Glomerular endothelial cell (primary cell): ENCODE results near the gene POLR2J2. TPM values are rescaled to one million over a fixed set of nuclear protein-coding genes. Genes with fewer than 3 reads are reported as not detected.
"Not testable (repeated sequence)": the region's sequence is repeated elsewhere in the genome, so short reads cannot be mapped to it uniquely, and the experiment has no call there.

Experiments used
- DNase-seq: peaks from one replicate; pipeline ENCODE4 v3.0.0-alpha.2; 2011; ENCODE audit warnings: low read depth, low spot score; ENCODE audit errors: extremely low read depth
- total RNA-seq: library from RNA; depleted of rRNA; stranded (reverse); fragments of >200 nt; gene quantifications from 2 replicates; pipeline ENCODE4 v1.2.3, GENCODE V29; 2015

The POLR2J2 gene
- total RNA-seq, result 1.8 and 6.1 TPM in 2 replicates

DNA sequence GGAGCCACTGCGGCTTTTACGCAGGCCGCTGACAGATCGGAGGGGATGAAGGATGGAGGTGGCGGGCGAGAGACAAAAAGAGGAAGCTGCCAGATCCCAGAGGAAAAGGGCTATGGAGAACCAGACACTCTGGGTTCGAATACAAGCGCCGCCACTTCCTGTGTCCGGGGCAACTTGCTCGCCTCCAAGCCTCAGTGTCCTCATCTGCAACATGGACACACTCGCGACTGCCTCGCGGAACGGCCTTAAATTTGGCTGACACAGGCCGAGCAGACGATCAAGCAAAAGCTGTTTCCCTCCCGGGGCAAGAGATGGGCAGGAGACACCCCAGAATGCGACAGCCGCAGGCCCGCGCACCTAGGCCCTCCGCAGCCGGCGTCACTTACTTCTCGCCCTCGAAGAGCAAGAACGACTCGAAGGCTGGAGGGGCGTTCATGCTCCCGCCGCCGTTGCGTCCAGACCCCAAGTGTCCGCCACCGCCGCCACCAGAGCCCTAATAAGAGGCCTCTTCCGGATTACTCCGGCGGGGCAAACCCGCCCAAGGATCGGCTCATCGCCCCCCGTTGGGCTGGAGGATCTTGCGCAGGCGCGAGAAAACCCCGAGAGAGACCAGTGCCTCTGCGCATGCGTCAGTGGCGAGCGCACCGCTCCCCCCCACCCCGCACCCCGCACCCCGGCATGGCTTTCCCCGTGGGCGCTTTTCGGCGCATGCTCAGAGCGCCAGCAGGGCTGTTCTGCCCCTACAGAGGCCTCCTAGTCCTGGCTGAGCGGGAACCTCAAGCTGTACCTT is at the start of gene POLR2J2:
POLR2J2 (minus strand) TSS at position 498 of the 790 bp plus-strand sequence; CDS start at position 436, 62 bp downstream.
- DNase-seq, result not testable (repeated sequence)

DNA sequence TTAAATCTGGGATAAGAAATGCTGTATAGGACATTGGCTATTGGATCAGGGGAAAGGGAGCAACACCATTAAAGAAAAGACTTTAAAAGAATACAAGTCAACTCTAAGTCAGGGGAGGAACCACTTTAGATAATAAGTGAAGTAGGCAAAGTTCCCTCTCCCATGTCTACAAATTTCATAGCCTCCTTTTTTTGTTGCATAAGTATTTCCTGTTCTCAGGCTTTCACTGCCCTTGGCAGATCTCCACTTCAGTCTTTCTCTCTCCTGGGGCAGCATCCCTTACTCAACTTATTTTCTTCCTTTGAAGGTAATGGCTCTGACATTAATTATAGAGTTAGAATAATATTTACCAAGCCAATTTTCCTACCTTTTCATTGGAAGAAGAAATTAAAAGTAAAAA is 47.0 kb upstream of the POLR2J2 start:
- not testable (repeated sequence) for DNase-seq

DNA sequence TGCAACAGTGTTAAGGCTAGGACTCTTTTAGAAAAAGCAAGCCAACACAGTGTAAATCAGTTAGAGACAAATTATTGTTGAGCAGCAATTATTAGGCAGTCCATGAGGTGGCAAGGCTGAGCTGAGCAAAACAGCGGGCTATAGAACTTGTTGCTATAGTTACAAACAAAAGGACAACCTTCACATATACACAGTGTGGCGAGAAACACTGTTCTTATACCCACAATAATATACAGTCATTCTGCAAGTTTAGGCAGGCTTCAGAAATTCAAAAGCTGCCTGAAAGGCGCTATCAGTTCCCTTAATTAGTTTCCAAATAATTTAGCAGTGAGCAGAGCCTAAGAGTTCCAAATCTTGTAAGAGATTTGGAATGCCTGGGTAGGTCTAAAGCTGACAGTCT is 44.3 kb upstream of the POLR2J2 start:
- DNase-seq, result not testable (repeated sequence)

DNA sequence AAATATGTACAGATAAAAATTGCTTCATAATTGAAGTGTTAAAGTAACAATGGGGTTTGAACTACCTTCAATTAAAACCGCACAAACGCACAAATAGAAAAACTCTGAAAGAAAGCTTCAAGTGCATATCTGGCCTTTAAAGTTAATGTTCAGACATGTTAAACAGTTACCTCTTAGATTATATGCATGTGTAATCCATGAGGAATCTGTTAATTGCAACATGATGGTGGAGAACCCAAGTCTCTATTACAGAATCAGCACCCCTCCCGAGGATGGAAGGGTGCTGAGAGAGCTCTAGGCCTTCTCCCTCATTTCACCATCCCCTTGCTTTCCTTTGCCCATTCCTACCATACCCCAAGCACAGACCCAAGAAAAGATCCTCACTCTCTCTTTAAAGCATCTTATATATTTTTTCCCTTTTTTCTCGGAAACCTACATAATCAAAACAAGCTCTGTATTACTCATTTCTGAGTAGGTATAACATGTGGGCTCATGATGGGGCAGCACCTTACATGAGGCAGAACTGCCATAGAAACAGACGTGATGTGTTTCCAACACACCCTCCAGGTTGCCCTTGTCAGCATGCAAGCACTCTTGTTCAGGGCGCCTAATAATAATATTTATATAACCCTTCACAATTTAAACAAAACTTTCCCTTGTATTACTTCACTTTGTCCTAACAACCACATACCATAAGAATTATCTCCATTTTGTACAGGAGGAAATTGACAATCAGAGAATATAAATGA is 43.5 kb upstream of the POLR2J2 start:
- not testable (repeated sequence) for DNase-seq

DNA sequence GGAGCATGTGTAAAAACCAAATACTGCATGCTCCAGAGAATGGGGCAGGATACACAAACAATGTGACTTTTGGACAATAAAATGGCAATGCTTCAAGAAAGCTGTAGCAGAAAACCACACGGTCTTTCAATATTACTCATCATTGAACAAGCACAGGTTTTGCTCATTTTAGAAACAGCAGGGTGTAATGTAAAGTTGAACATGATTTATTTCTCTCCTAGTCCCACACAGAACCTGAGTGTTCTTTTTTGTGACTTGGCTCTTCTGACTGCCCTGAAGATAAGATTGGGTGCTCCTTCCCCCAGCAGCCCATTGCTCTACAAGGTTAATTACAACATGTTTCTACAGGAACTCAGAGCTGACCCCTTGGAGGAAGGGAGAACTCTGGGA is 42.2 kb upstream of the POLR2J2 start:
- DNase-seq, result not testable (repeated sequence)

DNA sequence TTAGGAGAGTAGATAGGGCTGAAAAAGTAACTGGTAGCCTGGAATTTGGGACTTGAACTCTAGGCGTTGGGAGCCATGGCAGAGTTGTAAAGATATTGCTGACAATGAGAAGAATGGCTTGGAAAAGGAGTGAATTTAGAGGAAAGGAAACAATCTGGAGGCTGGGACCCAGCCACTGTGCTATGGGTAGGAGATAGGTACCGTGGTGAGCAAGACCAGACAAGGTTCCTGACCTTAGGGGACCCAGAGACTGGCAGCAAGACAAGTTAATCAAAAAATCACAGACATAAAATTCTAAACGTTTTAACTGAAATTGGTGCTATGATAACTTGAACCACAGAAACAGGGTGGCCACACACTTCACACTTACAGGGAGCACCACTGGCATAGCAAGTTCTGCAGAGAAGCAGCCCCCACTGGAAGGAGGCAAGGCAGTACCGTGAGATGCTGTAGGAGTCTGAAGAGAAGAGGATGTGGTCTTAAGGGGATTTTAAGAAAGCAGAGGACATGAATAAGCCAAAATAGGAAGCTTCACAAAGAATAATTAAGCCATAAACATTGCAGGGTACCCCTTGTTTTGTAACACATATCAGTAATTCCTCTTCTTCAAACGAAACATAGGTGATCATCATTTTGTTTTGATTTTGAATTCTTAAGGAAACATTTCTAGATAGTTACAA is 41.7 kb upstream of the POLR2J2 start:
- DNase-seq, result not testable (repeated sequence)

DNA sequence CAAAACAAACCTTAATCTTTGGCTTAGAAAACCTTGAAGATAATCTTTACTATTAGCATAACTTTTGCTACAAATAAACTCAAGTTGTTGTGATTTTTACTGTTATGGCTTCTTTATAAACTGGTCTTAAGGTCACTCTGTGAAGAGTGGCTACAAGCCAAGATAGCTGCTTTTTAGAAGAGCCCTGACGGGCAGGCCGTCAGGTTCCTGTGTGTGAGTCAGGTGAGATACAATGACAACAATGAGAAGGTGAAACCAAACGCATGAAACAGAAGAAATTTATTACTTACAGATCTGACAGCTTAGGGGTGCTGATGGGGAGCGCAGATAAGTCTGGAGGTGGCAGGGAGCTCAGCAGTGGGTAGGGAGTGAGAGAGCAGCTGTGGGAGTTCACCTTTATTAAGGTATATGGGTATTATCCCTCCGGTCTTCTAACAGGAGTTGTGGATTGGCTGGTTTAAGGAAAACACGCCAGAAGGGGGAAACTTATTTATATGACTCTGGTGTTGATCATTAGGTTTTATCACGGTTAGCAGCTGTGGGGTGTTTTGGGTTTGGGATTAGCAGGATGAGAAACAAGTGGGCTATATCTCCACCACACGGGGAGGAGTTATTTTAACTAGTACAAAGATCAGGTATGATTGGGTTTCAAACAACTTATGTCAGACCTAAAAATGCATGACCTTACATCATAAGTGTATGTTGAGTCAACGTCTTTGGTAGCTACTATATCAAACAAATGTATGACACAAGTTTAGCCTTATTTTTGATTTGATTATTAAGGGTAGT is 27.7 kb upstream of the POLR2J2 start:
- not testable (repeated sequence) for DNase-seq

DNA sequence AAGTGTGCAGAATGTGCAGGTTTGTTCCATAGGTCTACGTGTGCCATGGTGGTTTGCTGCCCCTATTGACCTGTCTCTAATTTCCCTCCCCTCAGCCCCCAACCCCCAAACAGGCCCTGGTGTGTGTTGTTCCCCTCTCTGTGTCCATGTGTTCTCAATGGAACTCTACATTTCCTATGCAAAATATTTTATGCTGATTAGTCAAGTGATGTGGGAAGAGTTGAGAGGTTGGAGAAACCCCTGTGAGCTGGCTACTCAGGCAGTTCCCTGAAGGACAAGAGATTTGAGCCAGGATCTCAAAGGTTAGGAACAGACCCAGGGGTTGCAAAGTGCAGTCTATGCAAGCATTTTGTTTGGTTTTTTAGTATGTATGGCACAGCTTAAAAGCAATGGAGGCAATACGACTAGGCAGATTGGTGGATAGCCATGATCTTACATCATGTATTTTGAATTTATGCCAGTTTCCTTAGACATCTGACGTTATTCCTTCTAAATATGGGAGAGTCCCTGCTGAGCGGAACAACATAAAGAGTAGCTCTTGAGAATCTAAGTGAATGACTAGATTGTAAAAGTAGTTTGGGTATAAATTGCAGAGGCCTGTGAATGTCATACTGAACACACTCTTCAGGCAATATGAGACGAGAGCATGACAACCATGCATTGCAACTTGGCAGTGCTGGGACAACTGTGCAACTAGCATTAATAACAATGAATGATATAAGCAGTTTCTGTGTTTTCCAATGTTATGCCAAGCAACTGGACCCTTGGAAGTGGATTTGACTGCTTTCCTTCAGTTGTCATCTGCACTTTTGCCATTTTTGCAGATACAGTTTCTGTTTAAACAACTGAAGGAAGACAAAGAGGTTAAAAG is 26.4 kb upstream of the POLR2J2 start:
- not testable (repeated sequence) for DNase-seq

DNA sequence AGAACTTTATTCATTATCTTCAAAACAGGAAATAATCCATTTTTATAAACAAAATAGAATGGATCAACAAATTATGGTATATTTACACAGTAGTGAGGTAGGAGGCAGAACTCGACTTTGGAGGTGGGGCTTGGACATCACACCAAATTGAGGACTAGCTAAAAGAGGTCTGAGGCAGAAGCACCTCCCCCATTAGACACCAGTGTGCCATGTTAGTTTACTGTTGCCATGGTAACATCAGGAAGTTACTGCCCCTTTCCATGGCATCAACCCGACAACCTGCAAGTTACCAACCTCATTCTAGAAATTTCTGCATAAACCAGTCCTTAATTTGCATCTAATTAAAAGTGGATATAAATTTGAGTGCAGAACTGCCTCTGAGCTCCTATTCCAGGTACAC is 24.5 kb upstream of the POLR2J2 start:
- DNase-seq, result not testable (repeated sequence)

DNA sequence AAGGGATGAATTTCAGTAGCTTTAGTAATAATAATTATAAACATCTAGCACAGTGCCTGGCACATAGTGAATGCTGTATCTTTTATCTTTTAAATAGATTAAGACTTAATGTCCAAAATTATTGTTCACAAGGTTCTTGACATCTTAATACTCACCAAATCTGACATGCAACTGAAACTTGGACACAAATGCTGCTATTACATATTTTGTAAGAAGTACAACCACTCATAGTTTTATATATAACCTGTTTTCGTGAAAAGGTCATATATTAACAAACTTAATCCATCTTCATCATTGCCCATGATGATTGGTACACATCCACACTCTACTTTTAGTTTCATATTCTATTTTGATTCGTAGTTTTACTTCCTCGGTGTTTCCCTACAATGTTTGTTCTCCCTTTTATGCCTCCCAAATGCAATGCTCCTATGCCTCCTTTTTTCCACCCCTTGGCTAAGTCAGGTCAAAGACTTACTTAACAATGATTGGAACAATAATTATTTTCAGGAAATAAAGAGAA is 23.6 kb upstream of the POLR2J2 start:
- DNase-seq, result not testable (repeated sequence)

DNA sequence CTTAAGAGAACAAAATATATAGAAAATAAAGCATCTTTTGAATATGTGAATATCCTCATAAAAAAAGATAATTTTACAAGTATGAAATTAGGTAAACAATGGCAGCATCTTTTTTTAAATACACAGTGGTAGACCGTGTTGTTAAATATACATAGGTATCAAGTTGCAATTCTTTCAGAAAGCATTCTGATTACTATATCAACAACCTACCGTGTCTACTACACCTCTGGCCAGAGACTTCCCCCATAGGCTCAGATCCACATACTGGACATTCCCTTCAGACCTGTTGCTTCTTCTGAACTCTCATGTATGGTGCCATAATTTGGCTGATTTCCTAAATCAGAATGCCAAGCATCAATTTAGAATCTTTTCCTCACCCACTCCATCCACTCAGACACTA is 22.5 kb upstream of the POLR2J2 start:
- DNase-seq, result not testable (repeated sequence)

DNA sequence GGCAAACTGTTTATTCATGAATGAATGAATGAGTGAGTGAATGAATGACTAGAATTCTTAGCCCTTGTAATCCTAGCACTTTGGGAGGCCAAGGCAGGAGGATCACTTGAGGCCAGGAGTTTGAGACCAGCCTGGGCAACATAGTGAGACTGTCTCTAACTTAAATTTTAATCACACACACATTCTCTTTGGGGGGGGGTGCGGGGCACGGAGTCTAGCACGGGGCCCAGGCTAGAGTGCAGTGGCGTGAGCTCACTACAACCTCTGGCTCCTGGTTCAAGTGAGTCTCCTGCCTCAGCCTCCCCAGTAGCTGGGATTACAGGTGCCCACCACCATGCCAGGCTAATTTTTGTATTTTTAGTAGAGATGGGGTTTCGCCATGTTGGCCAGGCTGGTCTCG is 19.1 kb upstream of the POLR2J2 start:
- DNase-seq, result not testable (repeated sequence)

DNA sequence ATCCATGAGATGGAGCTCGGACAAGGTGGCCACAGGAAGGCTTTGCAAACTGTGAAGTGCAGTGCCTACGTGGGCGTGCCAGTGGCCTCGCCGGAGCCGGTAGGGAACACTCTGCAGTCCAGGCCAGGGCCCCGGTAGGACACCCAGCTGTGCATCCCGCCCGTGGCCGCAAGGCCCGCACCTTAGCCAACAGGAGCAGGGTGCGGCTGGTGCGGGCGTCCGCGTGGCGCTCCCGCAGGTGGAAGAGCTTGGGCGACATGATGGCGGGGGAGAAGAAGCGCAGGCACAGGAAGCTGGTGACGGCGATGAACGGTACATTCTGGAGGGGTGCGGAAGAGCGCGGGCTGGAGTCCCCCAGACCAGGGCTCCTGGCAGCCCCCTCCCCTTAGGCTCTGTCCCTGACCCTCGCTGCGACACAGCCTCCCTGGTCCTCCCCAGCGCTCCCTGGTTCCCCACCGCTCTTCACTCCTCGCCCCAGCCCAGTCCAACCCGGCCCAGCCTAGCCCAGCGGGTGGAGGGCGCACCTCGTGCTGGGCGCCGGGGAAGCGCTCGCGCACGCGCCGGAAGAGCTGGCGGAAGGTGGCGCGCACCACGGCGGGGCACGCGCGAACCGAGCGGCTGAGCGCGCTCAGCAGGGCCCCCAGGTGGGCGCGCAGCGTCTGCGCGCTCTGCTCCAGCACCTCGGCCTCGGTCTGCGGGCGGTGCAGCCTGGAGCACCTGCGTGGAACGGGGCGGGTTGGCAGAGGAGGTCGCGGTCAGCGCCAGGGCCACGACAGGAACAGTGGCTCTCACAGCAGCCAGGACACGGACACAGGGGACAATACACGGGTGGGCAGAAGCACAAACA is 18.2 kb upstream of the POLR2J2 start:
- DNase-seq, result not testable (repeated sequence)

DNA sequence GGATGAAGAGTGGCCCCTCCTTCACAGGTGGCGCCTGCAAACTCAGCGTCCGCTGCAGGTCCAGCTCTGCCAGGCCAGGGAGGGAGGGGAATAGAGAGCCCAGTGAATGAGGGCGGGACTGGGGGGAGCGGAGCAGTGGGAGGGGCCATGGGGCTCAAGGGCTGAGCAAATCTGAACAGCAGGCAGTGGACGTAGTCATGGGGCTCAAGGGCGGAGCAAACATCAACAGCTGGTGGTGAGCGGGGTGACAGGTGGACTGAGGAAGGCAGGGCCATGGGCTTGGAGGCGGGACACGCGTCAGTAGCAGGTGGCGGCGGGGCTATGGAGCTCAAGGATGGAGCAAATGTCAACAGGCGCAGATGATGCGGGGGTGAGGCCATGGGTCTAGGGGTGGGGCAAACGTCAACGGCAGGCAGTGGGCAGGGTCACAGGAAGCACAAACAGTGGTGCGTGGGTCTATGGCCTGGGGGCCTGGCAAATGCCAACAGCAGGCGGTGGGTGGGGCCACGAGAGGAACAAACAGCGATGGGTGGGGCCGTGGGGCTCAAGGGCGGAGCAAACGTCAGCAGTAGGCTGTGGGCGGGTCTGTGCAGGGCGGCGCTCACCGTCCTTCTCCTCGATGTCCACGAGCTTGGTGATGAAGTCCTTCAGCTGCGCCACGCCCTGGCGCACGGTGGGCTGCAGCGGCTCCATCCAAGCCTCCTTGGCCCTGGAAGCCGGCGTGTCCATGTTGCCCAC is 17.0 kb upstream of the POLR2J2 start:
- DNase-seq, result not testable (repeated sequence)

DNA sequence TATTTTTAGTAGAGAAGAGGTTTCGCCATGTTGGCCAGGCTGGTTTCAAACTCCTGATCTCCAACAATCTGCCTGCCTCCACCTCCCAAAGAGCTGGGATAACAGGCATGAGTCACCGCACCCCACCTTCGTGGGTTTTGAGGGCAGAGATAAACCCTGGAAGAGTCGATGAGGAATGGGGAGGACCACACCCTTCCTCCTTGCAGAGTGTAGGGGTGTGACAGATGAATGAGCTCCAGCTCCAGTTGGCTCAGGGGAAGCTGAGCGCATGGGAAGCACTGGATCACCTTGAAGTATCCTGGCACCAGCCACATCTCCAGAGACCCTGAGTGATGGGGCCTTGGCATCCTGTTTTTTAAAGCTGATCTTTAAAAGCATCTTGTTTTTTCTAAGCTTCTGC is 11.1 kb upstream of the POLR2J2 start:
- DNase-seq, result not testable (repeated sequence)

DNA sequence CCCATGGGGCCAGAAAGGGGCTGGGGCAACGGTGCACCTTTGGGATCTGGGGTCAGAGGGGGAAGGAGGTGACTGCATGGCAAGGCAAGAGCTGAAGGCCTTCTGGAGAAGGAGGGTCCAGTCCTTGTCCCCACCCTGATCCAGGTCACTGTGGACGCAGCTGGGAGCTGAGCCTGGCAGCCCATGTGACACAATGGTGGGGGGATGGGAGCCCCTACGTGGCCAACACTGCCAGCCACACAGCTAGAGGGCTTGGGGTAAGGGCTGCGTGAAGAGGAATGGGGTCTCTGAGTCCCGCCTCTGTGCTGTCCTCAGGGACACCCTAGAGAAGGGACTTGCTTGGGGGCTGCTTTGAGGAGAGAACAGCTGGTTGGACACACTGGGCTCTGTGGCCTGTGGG is 9.3 kb upstream of the POLR2J2 start:
- not testable (repeated sequence) for DNase-seq

DNA sequence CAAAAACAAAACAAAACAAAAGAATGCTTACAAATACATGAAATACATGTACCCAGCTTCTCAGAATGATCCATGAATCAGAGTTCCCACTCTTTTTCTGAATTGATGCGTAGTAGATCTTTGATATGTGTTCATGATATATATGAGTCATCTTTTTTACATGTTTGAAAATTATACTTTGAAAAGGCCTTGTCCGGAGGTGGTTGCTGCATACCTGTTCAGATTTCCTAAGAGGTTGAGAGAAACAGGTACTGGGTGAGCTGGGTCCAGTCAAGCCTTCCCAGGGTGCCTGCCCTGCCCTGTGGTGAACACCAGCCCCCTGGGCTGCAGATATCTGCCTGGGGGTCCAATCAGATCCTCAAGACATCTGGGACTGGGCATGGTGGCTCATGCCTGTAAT is 4.1 kb upstream of the POLR2J2 start:
- DNase-seq, result not testable (repeated sequence)
